Measurements from ENCODE around the gene DOCK2. TPM values are rescaled to one million over a fixed set of nuclear protein-coding genes. Genes with fewer than 3 reads are reported as not detected.

DOCK2 gene
- total and polyA plus RNA-seq, 2 of the 8 experiments (the other 6 are each of a cell fraction or from before 2014, with no cell fraction given): 3.9 to 5.7 TPM

- Histone ChIP-seq H2AFZ (ENCODE audit: low read length) (no peak overlapping the region), H2BK120ac (replicated peaks; ENCODE audit: low read depth, low read length) (no peak overlapping the region), H3K27ac (ENCODE audit: low read depth, low read length) (no peak overlapping the region), H2AK5ac (ENCODE audit: low read depth, low read length) (no peak overlapping the region), H3K36me3 (ENCODE audit: control insufficient read depth in 2 of 4, insufficient read depth in 4 of 4, low read length in 3 of 4) (no peaks in the 10 kb centered on the region; a peak in 1 of 8 replicates), H3K4me2 (ENCODE audit: insufficient read depth in 1 of 2, low read depth in 2 of 2, low read length in 2 of 2) (no peak overlapping the region), H3K4ac (replicated peaks; ENCODE audit: insufficient read length, low read depth, low read length) (no peak overlapping the region), H3K23ac (ENCODE audit: insufficient read length) (no peak overlapping the region), H3K4me1 (replicated peaks in 1 of 4; ENCODE audit: control insufficient read depth in 3 of 4, insufficient read depth in 4 of 4, low read length in 3 of 4) (no peaks in the 10 kb centered on the region), H3K27me3 (replicated peaks in 1 of 4; ENCODE audit: control insufficient read depth in 3 of 4, extremely low read depth in 1 of 4, insufficient read depth in 3 of 4, low read length in 3 of 4) (no peaks in the 10 kb centered on the region), H3K79me2 (ENCODE audit: control insufficient read depth in 1 of 2, insufficient read depth in 2 of 2, low read length in 2 of 2) (no peaks in the 10 kb centered on the region), H3K9ac (replicated peaks in 1 of 4; ENCODE audit: extremely low read depth in 1 of 4, low read depth in 3 of 4, low read length in 3 of 4) (no peak overlapping the region), H4K20me1 (replicated peaks in 1 of 2; ENCODE audit: control insufficient read depth in 1 of 2, insufficient read depth in 2 of 2, low read length in 2 of 2) (no peaks in the 10 kb centered on the region), H4K8ac (ENCODE audit: extremely low read depth, insufficient read depth, low read length) (no peak overlapping the region), H2BK12ac (ENCODE audit: low read depth, low read length) (no peak overlapping the region), H3K56ac (replicated peaks; ENCODE audit: insufficient read length, low read depth, low read length) (no peak overlapping the region), H3K23me2 (ENCODE audit: low read depth, low read length) (no peaks in the 10 kb centered on the region), H2BK15ac (ENCODE audit: low read length) (no peak overlapping the region), H2BK5ac (ENCODE audit: low read depth, low read length) (no peak overlapping the region), H3K4me3 (ENCODE audit: extremely low read depth in 1 of 4, insufficient read depth in 2 of 4, low read depth in 3 of 4, low read length in 4 of 4) (no peak overlapping the region), H3K14ac (ENCODE audit: insufficient read length) (no peak overlapping the region), H4K91ac (replicated peaks; ENCODE audit: insufficient read length, low read length) (no peak overlapping the region), H2BK20ac (ENCODE audit: low read length) (no peak overlapping the region), H4K5ac (ENCODE audit: insufficient read length, low read depth, low read length) (no peak overlapping the region), H3K79me1 (ENCODE audit: low read depth, low read length) (no peaks in the 10 kb centered on the region), H3K18ac (ENCODE audit: extremely low read depth, low read length) (no peak overlapping the region), H3K9me3 (ENCODE audit: insufficient read depth in 2 of 2, low read depth in 1 of 2, low read length in 1 of 2) (peaks cover 4 to 13% of the 10 kb centered on the region in 2 experiments; a peak in 3 of 4 replicates)
- CTCF ChIA-PET (ENCODE audit: partially characterized antibody): interaction anchor here (0.8 to 3.4 kb wide), 17 partner anchors 9 to 333 kb away, joined by 3 to 21 read pairs (median 5); partner anchors contain the start of gene INSYN2B
- TF ChIP-seq CHD2 (IDR thresholded peaks at IDR 0.05; ENCODE audit: low read length) (no peak), HDAC2 (IDR thresholded peaks at IDR 0.05; ENCODE audit: borderline replicate concordance in 1 of 2, low read depth in 2 of 2, low read length in 2 of 2) (no peak), TBP (IDR thresholded peaks at IDR 0.05; ENCODE audit: low read depth, low read length) (no peak), YY1 (IDR thresholded peaks at IDR 0.05; ENCODE audit: low read depth, low read length) (no peak), CBX5 (IDR thresholded peaks at IDR 0.05; ENCODE audit: low read depth, low read length) (no peak), POLR2A (IDR thresholded peaks at IDR 0.05; ENCODE audit: control extremely low read depth in 1 of 2, low read depth in 2 of 2, low read length in 2 of 2) (no peak), EGR1 (IDR thresholded peaks at IDR 0.05; ENCODE audit: borderline replicate concordance, low read depth, low read length) (no peak), ATF3 (IDR thresholded peaks at IDR 0.05; ENCODE audit: insufficient read depth, low read depth, low read length) (no peak), KDM5A (IDR thresholded peaks at IDR 0.05; ENCODE audit: low read length) (no peak), SAP30 (IDR thresholded peaks at IDR 0.05; ENCODE audit: insufficient read depth, insufficient replicate concordance, low read length) (no peak), GTF2F1 (IDR thresholded peaks at IDR 0.05; ENCODE audit: borderline replicate concordance, low read depth, low read length) (no peak), PHF8 (conservative IDR thresholded peaks at IDR 0.05; ENCODE audit: low read depth, low read length) (no peak), SUZ12 (IDR thresholded peaks at IDR 0.05; ENCODE audit: low read length) (no peak), RBBP5 (IDR thresholded peaks at IDR 0.05; ENCODE audit: borderline replicate concordance, low read depth, low read length) (no peak)
- DNase-seq (ENCODE audit: low read depth in 1 of 2, low spot score in 2 of 2) (no peak), FAIRE-seq (no peak)
- POLR2A ChIA-PET (ENCODE audit: partially characterized antibody): no interaction called here
- WGBS, 2 experiments (ENCODE audit: extremely low coverage in 1 of 2, insufficient coverage in 1 of 2, insufficient read length in 1 of 2, insufficient replicate concordance in 2 of 2, low coverage in 1 of 2, low lambda C conversion rate in 2 of 2, missing lambda C conversion rate in 1 of 2): 88% methylated on average over 1 of the region's 1 CpG; no CpG with 5 or more reads in 1 of the 2 experiments
These were observed 214.3 kb downstream of the DOCK2 start for GRCh38 chr5:169851321-169851850.
